COLO668 (cell line): ENCODE measurements around the gene KRTAP22-1.

Experiments used
- DNase-seq: peaks from one replicate; lab custom pipeline; 2025; ENCODE audit not compliant: unreplicated experiment; lab: John Stamatoyannopoulos, UW

KRTAP22-1 gene

GRCh38 chr21:30623362-30623761 lies 22.5 kb downstream of the KRTAP22-1 start:
- DNase-seq = no peak

DNA sequence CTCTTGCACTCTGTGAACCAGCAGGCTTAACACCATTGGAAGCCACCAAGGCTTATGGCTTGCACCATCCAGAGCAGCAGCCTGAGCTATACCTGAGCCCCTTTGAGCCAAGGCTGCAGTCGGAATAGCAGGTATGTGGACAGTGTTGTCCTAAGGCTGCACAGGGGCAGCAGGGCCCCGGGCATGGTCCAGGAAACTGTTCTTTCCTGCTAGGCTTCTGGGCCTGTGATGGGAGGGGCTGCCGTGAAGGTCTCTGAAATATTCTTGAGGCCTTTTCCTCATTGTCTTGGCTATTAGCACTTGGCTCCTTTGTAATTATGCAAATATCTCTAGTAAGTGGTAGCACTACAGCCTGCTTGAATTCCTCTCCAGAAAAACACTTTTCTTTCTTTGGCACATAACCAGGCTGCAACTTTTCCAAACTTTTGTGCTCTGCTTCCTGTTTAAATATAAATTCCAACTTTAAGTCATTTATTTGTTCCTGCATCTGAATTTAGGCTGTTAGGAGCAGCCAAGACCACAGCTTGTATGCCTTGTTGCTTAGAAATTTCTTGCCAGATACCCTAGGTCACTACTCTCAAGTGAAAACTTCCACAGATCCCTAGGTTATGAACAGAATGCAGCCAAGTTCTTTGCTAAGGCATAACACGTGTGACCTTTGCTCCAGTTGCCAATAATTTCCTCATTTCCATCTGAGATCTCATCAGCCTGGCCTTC lies 24.7 kb downstream of the KRTAP22-1 start:
- no peak for DNase-seq

GRCh38 chr21:30628109-30628508 lies 27.2 kb downstream of the KRTAP22-1 start:
- no peak for DNase-seq

GRCh38 chr21:30629200-30629599 lies 28.3 kb downstream of the KRTAP22-1 start:
- no peak for DNase-seq

GRCh38 chr21:30634906-30635305 lies 34.0 kb downstream of the KRTAP22-1 start, which contains the start of gene KRTAP20-2:
TSS of gene KRTAP20-2 (plus strand) at chr21:30635206. CDS start at chr21:30635264, 58 bp downstream.
- DNase-seq = no peak

GRCh38 chr21:30638686-30639085 lies 37.8 kb downstream of the KRTAP22-1 start:
- DNase-seq = no peak

DNA sequence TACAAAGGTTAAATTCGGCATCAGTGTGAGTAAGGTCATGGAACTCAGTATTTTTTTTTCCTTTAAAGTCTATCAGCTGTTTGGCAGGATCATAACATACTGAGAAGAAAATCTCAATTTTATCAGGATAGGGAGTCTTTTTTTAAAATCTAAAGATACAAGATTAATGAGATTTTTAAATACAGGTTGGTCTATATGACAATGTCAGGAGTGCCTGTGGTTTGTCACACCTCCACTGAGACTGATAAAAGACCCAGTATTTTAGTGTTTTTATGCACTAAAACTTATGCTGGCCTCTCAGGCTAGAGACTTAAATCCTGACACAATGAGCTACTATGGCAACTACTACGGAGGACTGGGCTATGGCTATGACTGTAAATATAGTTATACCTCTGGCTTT lies 41.7 kb downstream of the KRTAP22-1 start, which contains the start of gene KRTAP20-3:
Gene KRTAP20-3, plus strand, starts transcription at position 301 of the 400 bp plus-strand sequence.
- DNase-seq = no peak

- no peak for DNase-seq
Measured at GRCh38 chr21:30646904-30647414, 46.1 kb downstream of the KRTAP22-1 start.
